IPS-18c (cell line): ENCODE results near the gene DOCK4.

Source experiments
- H3K4me3 ChIP-seq: 2 replicates; pipeline ENCODE4 v1.7.0; 2013; ENCODE audit warnings: low read depth, mild to moderate bottlenecking, low read length, moderate library complexity; ENCODE audit not compliant: insufficient read depth
- H3K9me3 ChIP-seq: one replicate; pipeline ENCODE4 v1.6.1; 2013; ENCODE audit warnings: mild to moderate bottlenecking, low read length, moderate library complexity; ENCODE audit not compliant: control insufficient read depth, insufficient read depth

The DOCK4 gene

GRCh38 chr7:111741811-111742240 lies 464.4 kb downstream of the DOCK4 start:
- Histone ChIP-seq H3K9me3 (no peaks in the 10 kb centered on the region), H3K4me3 (no peak overlapping the region)

- Histone ChIP-seq H3K4me3 (no peak overlapping the region), H3K9me3 (no peaks in the 10 kb centered on the region)
Observed at GRCh38 chr7:111740942-111741341, 465.3 kb downstream of the DOCK4 start.

GRCh38 chr7:111736552-111736874 lies 469.7 kb downstream of the DOCK4 start:
- Histone ChIP-seq H3K4me3 (no peak overlapping the region), H3K9me3 (no peaks in the 10 kb centered on the region)

- H3K9me3 ChIP-seq = no peaks in the 10 kb centered on the region
Observed at GRCh38 chr7:111735661-111736551, 470.3 kb downstream of the DOCK4 start.

GRCh38 chr7:111734954-111735660 lies 471.1 kb downstream of the DOCK4 start:
- Histone ChIP-seq H3K4me3 (no peak overlapping the region), H3K9me3 (no peaks in the 10 kb centered on the region)

More at GRCh38 chr7:111735661-111736551, 470.3 kb downstream of the DOCK4 start:
- H3K4me3 ChIP-seq = no peak overlapping the region

- no peaks in the 10 kb centered on the region for H3K9me3 ChIP-seq
- H3K4me3 ChIP-seq = no peak overlapping the region
Observed at GRCh38 chr7:111732923-111733322, 473.3 kb downstream of the DOCK4 start.

GRCh38 chr7:111730476-111731300 lies 475.5 kb downstream of the DOCK4 start:
- Histone ChIP-seq H3K4me3 (no peak overlapping the region), H3K9me3 (no peaks in the 10 kb centered on the region)

- no peak overlapping the region for H3K4me3 ChIP-seq
- H3K9me3 ChIP-seq = no peaks in the 10 kb centered on the region
Observed at GRCh38 chr7:111730057-111730456, 476.1 kb downstream of the DOCK4 start.

GRCh38 chr7:111729483-111729882 lies 476.7 kb downstream of the DOCK4 start:
- Histone ChIP-seq H3K4me3 (no peak overlapping the region), H3K9me3 (no peaks in the 10 kb centered on the region)

GRCh38 chr7:111728635-111728995 lies 477.6 kb downstream of the DOCK4 start:
- H3K4me3 ChIP-seq = no peak overlapping the region
- H3K9me3 ChIP-seq = no peaks in the 10 kb centered on the region

- H3K9me3 ChIP-seq = no peaks in the 10 kb centered on the region
- no peak overlapping the region for H3K4me3 ChIP-seq
Observed at GRCh38 chr7:111727905-111728634, 478.1 kb downstream of the DOCK4 start.

- H3K4me3 ChIP-seq = no peak overlapping the region
- peaks cover 5% of the 10 kb centered on the region for H3K9me3 ChIP-seq
Observed at GRCh38 chr7:111718886-111719285, 487.3 kb downstream of the DOCK4 start.

GRCh38 chr7:111711426-111712065 lies 494.7 kb downstream of the DOCK4 start:
- H3K4me3 ChIP-seq = no peak overlapping the region

GRCh38 chr7:111710839-111711380 lies 495.3 kb downstream of the DOCK4 start:
- peaks cover 5% of the 10 kb centered on the region for H3K9me3 ChIP-seq
- no peak overlapping the region for H3K4me3 ChIP-seq

More at GRCh38 chr7:111711426-111712065, 494.7 kb downstream of the DOCK4 start:
- H3K9me3 ChIP-seq = peaks cover 2% of the 10 kb centered on the region

- Histone ChIP-seq H3K4me3 (no peak overlapping the region), H3K9me3 (peaks cover 7% of the 10 kb centered on the region)
Observed at GRCh38 chr7:111708072-111708471, 498.1 kb downstream of the DOCK4 start.

GRCh38 chr7:111705807-111706206 lies 500.4 kb downstream of the DOCK4 start:
- Histone ChIP-seq H3K4me3 (no peak overlapping the region), H3K9me3 (peaks cover 7% of the 10 kb centered on the region)
